ENCODE results near the gene SORL1. TPM values are rescaled to one million over a fixed set of nuclear protein-coding genes. Genes with fewer than 3 reads are reported as not detected.
A peak's percentile ranks its signal among the peaks of the same experiment; 100 is the strongest.

SORL1 gene
- total and polyA plus RNA-seq, 2 of the 8 experiments (the other 6 are each of a cell fraction or from before 2014, with no cell fraction given) = 38.1 to 65.5 TPM

GRCh38 chr11:121497176-121497998, 45.3 kb downstream of the SORL1 start:
- FAIRE-seq = peak; percentile 57

More at GRCh38 chr11:121497176-121497998, 45.3 kb downstream of the SORL1 start:
- TF ChIP-seq TCF12 (IDR thresholded peaks at IDR 0.05; ENCODE audit: low read depth, low read length) = no peak
- TF ChIP-seq EZH2 (IDR thresholded peaks at IDR 0.05; ENCODE audit: low read depth, low read length, severe bottlenecking) = no peak
- no peak for TF ChIP-seq ATF2 (IDR thresholded peaks at IDR 0.05; ENCODE audit: low read length)
- Histone ChIP-seq H3K23me2 (ENCODE audit: low read depth, low read length) (no peaks in the 10 kb centered on the region), H3K4me3 (ENCODE audit: extremely low read depth in 1 of 4, insufficient read depth in 2 of 4, low read depth in 3 of 4, low read length in 4 of 4) (no peak overlapping the region), H2BK20ac (ENCODE audit: low read length) (no peak overlapping the region), H3K23ac (ENCODE audit: insufficient read length) (no peak overlapping the region), H3K9me3 (ENCODE audit: insufficient read depth in 2 of 2, low read depth in 1 of 2, low read length in 1 of 2) (no peaks in the 10 kb centered on the region), H4K91ac (replicated peaks; ENCODE audit: insufficient read length, low read length) (no peak overlapping the region), H3K79me1 (ENCODE audit: low read depth, low read length) (no peaks in the 10 kb centered on the region; the same call in 1 of the 2 replicates), H2AFZ (ENCODE audit: low read length) (no peak overlapping the region), H2BK5ac (ENCODE audit: low read depth, low read length) (no peak overlapping the region), H2BK15ac (ENCODE audit: low read length) (no peak overlapping the region), H3K27me3 (replicated peaks in 1 of 4; ENCODE audit: control insufficient read depth in 3 of 4, extremely low read depth in 1 of 4, insufficient read depth in 3 of 4, low read length in 3 of 4) (no peaks in the 10 kb centered on the region), H4K8ac (ENCODE audit: extremely low read depth, insufficient read depth, low read length) (no peak overlapping the region), H3K4ac (replicated peaks; ENCODE audit: insufficient read length, low read depth, low read length) (no peak overlapping the region), H2BK12ac (ENCODE audit: low read depth, low read length) (no peak overlapping the region), H3K27ac (ENCODE audit: low read depth, low read length) (peak overlapping the region; percentile 60), H3K18ac (ENCODE audit: extremely low read depth, low read length) (no peak overlapping the region), H4K20me1 (replicated peaks in 1 of 2; ENCODE audit: control insufficient read depth in 1 of 2, insufficient read depth in 2 of 2, low read length in 2 of 2) (no peaks in the 10 kb centered on the region), H2AK5ac (ENCODE audit: low read depth, low read length) (no peak overlapping the region), H4K5ac (ENCODE audit: insufficient read length, low read depth, low read length) (no peak overlapping the region), H3K9ac (replicated peaks in 1 of 4; ENCODE audit: extremely low read depth in 1 of 4, low read depth in 3 of 4, low read length in 3 of 4) (no peak overlapping the region), H3K14ac (ENCODE audit: insufficient read length) (no peak overlapping the region), H3K36me3 (ENCODE audit: control insufficient read depth in 2 of 4, insufficient read depth in 4 of 4, low read length in 3 of 4) (peaks cover 3 to 50% (median 21%) of the 10 kb centered on the region in 4 experiments; a peak in 5 of 8 replicates), H3K4me1 (replicated peaks in 1 of 4; ENCODE audit: control insufficient read depth in 3 of 4, insufficient read depth in 4 of 4, low read length in 3 of 4) (peaks cover 0 to 11% (median 6%) of the 10 kb centered on the region in 4 experiments; a peak in 4 of 7 replicates), H2BK120ac (replicated peaks; ENCODE audit: low read depth, low read length) (no peak overlapping the region), H3K4me2 (ENCODE audit: insufficient read depth in 1 of 2, low read depth in 2 of 2, low read length in 2 of 2) (no peak overlapping the region), H3K56ac (replicated peaks; ENCODE audit: insufficient read length, low read depth, low read length) (no peak overlapping the region), H3K79me2 (ENCODE audit: control insufficient read depth in 1 of 2, insufficient read depth in 2 of 2, low read length in 2 of 2) (no peaks in the 10 kb centered on the region)
- 65% methylated on average over 5 of the region's 5 CpGs; no CpG with 5 or more reads in 1 of the 2 experiments for WGBS, 2 experiments (ENCODE audit: extremely low coverage in 1 of 2, insufficient coverage in 1 of 2, insufficient read length in 1 of 2, insufficient replicate concordance in 2 of 2, low coverage in 1 of 2, low lambda C conversion rate in 2 of 2, missing lambda C conversion rate in 1 of 2)
- POLR2A ChIA-PET (ENCODE audit: partially characterized antibody) = no interaction called here
- CTCF ChIA-PET (ENCODE audit: partially characterized antibody) = no interaction called here
- peak in 1 of 2 experiments; percentile 23 for DNase-seq (ENCODE audit: low read depth in 1 of 2, low spot score in 2 of 2)

Measured in H1 (cell line).